Measurements from ENCODE around the gene MT1E.
A peak's percentile ranks its signal among the peaks of the same experiment; 100 is the strongest.
"Not testable (repeated sequence)": the region's sequence is repeated elsewhere in the genome, so short reads cannot be mapped to it uniquely, and the experiment has no call there.

Gene MT1E

DNA sequence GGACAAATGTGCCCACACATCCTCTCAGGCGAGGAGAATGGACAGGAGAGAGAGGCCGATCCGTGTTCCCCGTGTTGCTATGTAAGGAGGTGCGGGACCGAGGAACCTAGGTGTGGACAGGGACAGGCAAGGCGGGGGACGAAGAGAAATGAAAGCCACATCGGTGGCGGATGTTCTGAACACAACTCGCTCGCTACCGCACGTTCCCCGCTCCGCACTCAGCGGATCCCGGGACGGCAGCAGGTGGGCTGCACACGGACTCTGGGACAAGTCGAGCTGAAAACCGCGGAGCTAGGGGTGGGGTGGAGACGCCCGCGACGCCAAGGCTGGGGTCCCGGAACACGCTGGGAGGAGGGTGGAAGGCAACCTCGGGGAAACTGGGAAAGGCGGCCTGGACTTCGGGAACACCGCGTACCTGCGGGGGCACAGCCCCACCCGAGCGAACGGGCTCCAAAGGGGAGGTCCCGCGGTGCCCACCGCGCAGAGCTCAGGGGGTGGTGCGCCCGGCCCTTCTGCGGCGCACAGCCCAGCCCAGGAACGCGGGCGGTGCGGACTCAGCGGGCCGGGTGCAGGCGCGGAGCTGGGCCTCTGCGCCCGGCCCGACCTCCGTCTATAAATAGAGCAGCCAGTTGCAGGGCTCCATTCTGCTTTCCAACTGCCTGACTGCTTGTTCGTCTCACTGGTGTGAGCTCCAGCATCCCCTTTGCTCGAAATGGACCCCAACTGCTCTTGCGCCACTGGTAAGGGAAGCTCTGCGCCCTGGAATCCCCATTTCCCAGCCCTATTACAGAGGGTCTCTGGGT, at the start of gene MT1E:
Gene MT1E (plus strand): TSS at position 642 of the 803 bp plus-strand sequence. CDS start 71 bp downstream, at position 713.
- peak; percentile 79 for DNase-seq

DNA sequence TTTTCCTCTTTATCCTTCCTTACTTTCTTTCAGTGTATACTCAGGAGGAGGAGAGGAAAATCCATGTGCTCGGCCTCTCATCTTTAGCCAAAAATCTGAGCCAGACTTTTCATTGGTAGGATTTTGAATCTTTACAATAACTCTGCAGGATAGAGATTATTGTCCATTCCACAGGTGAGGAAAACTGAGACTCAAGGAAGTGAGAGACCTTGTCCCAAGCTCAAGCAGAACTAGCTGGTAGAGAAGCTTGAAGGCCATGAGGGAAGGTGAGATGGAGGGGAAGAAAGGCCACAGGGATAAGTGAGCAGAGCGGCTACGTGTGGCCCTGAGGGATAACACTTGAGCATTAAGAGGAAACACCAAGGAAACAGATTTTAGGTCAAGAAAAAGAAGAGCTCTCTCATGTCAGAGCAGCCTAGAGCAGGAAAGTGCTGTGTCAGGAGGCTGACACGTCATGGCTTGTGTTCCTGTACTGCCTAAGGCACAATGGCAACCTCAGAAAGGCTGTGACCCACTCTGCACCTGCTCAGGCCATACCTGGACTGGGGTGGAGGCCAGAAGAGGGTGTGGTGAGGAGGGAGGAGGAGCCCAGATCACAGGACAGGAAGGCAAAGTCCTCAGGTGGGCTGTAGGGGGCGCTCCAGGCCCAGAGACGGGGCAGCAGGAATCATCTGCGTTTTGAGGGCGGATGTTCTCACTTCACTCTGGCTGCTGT, 48.8 kb upstream of the MT1E start:
- DNase-seq, result no peak

- DNase-seq, result no peak
These were observed 48.3 kb upstream of the MT1E start for GRCh38 chr16:56577300-56577625.

DNA sequence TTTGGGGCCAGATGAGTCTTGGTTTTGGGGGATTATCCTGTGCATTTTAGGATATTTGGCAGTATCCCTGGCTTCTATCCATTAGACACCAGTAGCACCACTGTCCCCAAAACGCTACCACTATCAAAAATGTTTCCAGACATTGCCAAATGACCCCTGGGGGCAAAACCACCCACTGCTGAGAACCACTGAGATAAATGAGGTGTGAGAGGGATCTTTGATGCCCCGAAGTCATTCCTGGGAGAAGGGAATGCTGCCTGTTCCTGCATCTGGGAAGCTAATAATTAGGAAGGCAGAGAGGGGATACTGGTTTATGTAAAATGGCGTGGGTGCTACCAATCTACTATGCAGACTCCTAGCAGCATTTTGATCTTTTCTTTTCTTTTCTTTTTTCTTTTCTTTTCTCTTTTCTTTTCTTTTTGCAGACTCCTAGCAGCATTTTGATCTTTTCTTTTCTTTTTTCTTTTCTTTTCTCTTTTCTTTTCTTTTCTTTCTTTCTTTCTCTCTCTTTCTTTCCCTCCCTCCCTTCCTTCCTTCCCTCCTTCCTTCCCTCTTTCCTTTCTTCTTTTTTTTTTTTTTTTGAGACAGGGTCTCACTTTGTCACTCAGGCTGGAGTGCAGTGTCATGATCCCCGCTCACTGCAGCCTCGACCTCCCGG, 45.1 kb upstream of the MT1E start:
- DNase-seq, result no peak

GRCh38 chr16:56582911-56583310, 42.7 kb upstream of the MT1E start:
- DNase-seq, result not testable (repeated sequence)

- DNase-seq, result no peak
These were observed 42.0 kb upstream of the MT1E start for GRCh38 chr16:56583351-56584168.

DNA sequence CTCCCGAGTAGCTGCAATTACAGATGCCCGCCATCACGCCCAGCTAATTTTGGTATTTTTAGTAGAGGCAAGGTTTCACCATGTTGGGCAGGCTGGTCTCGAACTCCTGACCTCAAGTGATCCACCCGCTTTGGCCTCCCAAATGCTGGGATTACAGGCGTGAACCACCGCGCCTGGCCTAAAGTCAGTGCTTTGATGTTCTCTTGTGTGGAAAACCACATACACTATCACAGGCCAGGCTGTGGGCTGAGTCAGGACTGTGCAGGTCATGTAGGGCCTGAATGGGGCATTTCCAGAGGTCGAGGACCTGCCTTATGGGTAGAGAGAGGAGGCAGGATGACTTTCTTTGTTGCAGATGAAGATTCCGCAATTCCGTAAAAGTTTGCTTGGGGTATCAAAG, 41.3 kb upstream of the MT1E start:
- no peak for DNase-seq

GRCh38 chr16:56588781-56589140, 36.8 kb upstream of the MT1E start:
- no peak for DNase-seq

- no peak for DNase-seq
These were observed 36.2 kb upstream of the MT1E start, which contains the start of gene MT3 for GRCh38 chr16:56589141-56590039. Gene MT3, plus strand, starts transcription at chr16:56589528. Its CDS starts 63 bp downstream, at chr16:56589591.

DNA sequence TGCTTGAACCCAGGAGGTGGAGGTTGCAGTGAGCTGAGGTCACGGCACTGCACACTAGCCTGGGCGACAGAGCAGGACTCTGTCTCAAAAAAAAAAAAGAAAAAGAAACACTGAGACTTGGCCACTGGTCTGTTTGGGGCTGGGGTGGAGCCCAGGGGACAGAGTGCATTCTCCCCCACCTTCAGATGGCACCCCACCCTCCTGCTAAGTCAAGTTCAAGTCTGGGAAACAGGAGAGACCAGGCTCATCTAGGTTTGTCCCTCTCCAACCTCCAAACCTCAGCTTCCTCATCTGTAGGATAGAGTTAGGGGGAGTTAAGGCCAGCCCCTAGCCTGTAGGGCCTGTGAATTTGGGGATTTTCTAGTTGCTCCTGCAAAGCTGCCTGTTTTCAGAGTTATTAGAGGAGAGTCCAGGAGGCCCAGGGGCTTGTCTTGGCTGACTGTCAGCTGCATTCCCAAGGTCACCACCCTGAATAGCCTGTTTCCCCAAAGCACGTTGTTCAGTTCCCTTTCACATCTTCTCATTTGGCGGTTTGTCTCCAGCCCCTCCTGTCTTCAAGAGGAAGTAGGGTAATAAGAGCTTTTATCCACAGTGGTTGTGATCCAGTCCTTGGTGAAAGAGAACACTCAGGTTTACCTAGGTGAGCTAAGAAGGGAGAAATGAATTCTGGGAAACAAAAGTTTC, 34.1 kb upstream of the MT1E start:
- no peak for DNase-seq

- DNase-seq, result no peak
These were observed 31.8 kb upstream of the MT1E start for GRCh38 chr16:56593573-56594291.

DNA sequence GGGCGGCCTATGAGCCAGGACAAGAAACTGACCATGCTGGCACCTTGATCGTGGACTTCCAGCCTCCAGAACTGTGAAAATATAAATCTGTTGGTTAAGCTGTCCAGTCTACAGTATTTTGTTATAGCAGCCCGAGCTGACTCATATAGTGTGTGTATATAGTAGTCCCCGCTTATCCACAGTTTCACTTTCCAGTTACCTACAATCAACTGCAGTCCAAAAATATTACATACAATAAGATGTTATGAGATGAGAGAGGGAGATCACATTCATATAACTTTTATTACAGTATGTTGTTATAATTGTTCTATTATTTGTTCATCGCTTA, 31.3 kb upstream of the MT1E start:
- DNase-seq, result no peak

DNA sequence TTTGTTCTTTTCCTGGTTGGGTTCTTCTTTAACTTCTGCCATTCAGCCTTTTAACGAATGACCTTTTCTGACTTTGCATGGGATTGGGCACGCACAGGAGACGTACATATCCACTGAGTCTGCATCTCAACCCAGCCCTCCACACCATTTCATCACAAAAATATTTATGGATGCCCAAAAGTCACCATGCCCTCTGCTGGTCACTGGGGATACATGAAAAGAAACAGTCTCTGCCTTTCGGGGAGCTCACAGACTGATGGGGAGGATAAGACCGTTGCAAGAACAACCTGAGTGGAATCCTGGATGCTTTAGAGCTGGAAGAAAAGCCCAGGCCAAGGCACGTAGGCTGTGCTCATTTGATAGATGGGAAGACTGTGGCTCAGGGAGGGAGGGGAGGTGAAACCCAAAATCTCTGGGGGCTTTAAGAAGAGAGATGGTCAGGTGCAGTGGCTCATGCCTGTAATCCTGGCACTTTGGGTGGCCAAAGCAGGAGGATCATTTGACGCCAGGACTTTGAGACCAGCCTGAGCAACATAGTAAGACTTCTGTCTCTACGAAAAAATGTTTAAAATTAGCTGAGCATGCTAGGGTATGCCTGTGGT, 25.1 kb upstream of the MT1E start:
- no peak for DNase-seq

GRCh38 chr16:56601325-56601724, 24.3 kb upstream of the MT1E start:
- no peak for DNase-seq

DNA sequence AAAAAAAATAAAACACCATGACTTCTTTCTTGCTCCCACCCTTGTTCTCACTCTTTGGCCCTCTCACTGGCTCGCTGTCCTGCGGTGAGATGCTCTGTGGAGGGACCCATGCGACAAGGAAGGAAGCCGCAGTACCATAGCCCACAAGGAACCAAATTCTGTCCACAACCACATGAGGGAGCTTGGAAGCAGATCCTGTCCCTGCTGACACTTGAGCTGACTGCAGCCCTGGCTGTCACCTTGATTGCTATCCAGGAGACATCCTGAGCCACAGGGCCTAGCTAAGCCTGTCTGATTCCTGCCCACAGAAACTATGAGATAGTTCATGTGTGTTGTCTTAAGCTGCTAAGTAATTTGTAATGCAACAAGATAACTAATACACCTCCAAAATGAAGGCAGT, 22.0 kb upstream of the MT1E start:
- no peak for DNase-seq

- no peak for DNase-seq
These were observed 20.6 kb upstream of the MT1E start for GRCh38 chr16:56604966-56605365.

DNA sequence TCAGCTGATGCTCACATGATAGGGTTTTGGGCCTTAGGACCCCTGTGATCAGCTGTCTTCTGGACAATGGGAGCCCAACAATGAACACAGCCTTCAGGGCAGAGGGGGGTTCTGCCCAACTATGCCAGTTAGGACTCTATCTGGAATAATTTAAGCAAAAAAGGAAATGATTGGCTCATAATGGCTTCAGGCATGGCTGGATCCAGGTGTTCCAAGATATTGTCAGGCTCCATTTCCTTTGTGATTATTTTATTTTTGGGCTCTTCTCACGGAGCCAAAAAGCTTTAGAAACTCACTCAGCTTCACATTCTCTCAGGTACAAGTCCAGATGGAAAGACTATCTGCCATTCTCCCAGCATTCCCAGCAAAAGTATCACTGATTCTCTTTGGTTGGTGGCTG, 20.1 kb upstream of the MT1E start:
- DNase-seq, result no peak

DNA sequence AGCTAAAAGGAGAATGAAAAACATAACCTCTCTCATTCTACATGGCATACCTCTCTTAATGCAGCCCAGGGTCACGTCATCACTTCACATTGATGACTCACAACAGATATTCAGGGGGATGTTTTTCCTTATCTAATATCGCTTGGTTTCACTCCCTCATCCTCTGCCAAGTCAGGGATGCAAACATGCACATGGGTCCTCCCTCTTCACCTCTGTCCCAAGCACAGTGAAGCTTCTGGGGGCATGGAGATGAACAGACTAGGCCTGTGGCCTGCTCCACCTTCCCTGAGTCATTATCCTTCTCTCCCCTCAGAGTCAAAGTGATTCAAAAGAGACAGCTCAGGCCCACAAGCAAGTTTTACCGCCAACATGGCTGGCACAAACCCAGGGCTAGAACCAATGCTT, 19.5 kb upstream of the MT1E start:
- no peak for DNase-seq

DNA sequence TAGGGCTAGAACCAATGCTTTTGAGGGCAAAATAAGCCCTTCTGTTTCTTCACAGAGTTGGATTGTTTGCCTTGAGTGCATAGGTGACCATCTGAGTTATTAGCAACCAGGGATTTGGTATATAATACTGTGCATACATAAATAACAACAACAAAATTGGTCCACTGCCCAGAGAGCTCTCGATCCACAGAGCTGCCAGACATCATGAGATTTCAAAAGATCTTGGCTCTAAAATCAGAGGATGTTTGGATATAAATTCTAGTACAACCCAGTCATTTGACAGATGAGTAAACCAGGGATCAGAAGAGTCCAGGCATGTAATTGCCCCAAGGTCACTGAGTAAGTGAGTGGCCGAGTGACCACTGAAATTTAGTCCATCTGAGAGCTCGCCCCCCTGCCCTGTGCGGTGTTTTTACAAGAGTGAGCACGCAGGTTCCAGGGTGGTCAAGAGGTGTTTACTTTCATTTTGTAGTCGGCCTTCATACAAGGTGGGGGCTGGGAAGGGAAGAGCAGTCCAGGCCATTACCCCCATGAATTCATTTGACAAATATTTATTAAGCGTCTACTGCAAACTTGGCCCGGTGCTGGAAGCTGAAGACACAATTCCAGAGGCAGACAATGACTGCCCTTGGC, 19.0 kb upstream of the MT1E start:
- DNase-seq, result no peak

DNA sequence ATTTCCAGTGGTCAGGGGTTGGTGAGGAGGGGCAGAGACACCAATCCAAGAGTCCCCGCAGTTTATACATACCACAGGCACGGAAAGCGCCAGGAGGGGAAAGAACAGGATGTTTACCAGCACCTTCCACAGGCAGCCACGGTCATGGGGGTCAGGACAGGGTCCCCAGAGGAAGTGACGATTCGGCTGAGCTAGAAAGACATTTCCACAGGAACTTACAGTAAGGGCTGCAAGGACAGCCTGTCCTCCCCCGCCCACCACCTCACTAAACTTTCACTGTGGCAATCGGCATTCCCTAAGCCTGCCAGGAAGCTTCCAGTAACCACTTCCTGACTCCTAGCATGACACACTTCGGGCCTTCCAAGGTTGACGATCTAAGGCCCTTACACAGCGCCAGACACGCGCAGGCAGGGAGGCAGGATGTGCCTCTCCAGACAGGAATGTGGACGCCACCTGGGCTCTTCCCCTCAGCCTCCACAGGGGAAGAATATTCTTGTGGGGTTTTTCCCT, 18.4 kb upstream of the MT1E start:
- peak; percentile 67 for DNase-seq
